MCF 10A (cell line): ENCODE results near the gene PNPO. TPM values are rescaled to one million over a fixed set of nuclear protein-coding genes. Genes with fewer than 3 reads are reported as not detected.

Experiments used
- BruUV-seq: library from RNA; stranded (reverse); fragments of 400-500 nt; replicated peaks from 2 replicates; lab custom pipeline; 2021; lab: Mats Ljungman, UMichigan
- CTCF ChIA-PET: fragments of 300-600 bp; sonication (Branson Sonifier 250); formaldehyde crosslinking; extraction: SDS; loops from one replicate; lab custom pipeline; 2021; ENCODE audit warnings: antibody characterized with exemption, inconsistent platforms; lab: Yijun Ruan, JAX
- POLR2A ChIA-PET: fragments of 300-600, 350-650 bp; sonication (Branson Sonifier 250); formaldehyde crosslinking; extraction: SDS; loops from one replicate; lab custom pipeline; 2020; ENCODE audit warnings: antibody characterized with exemption, inconsistent platforms; lab: Yijun Ruan, JAX
- DNase-seq: peaks from one replicate; pipeline ENCODE4 v3.0.0-alpha.2; 2018; ENCODE audit not compliant: unreplicated experiment
- H3K27ac Mint-ChIP-seq: one replicate; pipeline ENCODE4 v1.8.0; 2022; ENCODE audit warnings: mild to moderate bottlenecking, low read depth, mixed read lengths; ENCODE audit not compliant: unreplicated experiment
- H3K27me3 Mint-ChIP-seq: one replicate; pipeline ENCODE4 v1.8.0; 2022; ENCODE audit warnings: mixed read lengths; ENCODE audit not compliant: insufficient read depth, unreplicated experiment
- H3K36me3 Mint-ChIP-seq: one replicate; pipeline ENCODE4 v1.8.0; 2022; ENCODE audit warnings: mild to moderate bottlenecking, moderate library complexity, mixed read lengths; ENCODE audit not compliant: insufficient read depth, unreplicated experiment
- H3K4me1 Mint-ChIP-seq: one replicate; pipeline ENCODE4 v1.8.0; 2022; ENCODE audit warnings: mixed read lengths; ENCODE audit not compliant: insufficient read depth, unreplicated experiment
- H3K4me3 Mint-ChIP-seq: one replicate; pipeline ENCODE4 v1.8.0; 2022; ENCODE audit warnings: mild to moderate bottlenecking, moderate library complexity, mixed read lengths; ENCODE audit not compliant: unreplicated experiment
- H3K9me3 Mint-ChIP-seq: one replicate; pipeline ENCODE4 v1.8.0; 2022; ENCODE audit warnings: mixed read lengths; ENCODE audit not compliant: unreplicated experiment
- CTCF ChIP-seq: fragments of 200-600 bp; IDR thresholded peaks from one replicate; pipeline ENCODE4 v1.8.0; 2022; ENCODE audit warnings: antibody characterized with exemption, mild to moderate bottlenecking; ENCODE audit not compliant: unreplicated experiment
- intact Hi-C: fragments of 100-400 bp; cut with micrococcal nuclease; formaldehyde crosslinking; loops from 2 replicates; pipeline ENCODE4 v1.14.1; 2022
- total RNA-seq: library from RNA; stranded (reverse); gene quantifications from 2 replicates; pipeline ENCODE4 v1.2.3, GENCODE V29; 2022

Gene PNPO
- total RNA-seq, 1 experiment from 2014 or later: 58.4 TPM

- H3K27me3 Mint-ChIP-seq: no peaks in the 10 kb centered on the region
- peaks cover 5% of the 10 kb centered on the region for H3K9me3 Mint-ChIP-seq
- no peak overlapping the region for H3K27ac Mint-ChIP-seq
- POLR2A ChIA-PET: no interaction called here
- CTCF ChIA-PET: interaction anchor here (8.3 kb wide), 1 partner anchor 14 kb away, joined by 73 read pairs; no protein-coding TSS in a partner anchor
- no peak for TF ChIP-seq CTCF
- no peak overlapping the region for H3K4me3 Mint-ChIP-seq
- intact Hi-C loops: no loop called here
- H3K4me1 Mint-ChIP-seq: peaks cover 22% of the 10 kb centered on the region
- peaks cover 4% of the 10 kb centered on the region for H3K36me3 Mint-ChIP-seq
- no peak for DNase-seq
- no TSS peak for BruUV-seq
Observed at GRCh38 chr17:47962901-47963300, 21.5 kb downstream of the PNPO start.

GRCh38 chr17:47964856-47965255 is 23.5 kb downstream of the PNPO start:
- H3K4me1 Mint-ChIP-seq: peaks cover 22% of the 10 kb centered on the region
- BruUV-seq: no TSS peak
- H3K27ac Mint-ChIP-seq: peak overlapping the region; percentile 90
- no peaks in the 10 kb centered on the region for H3K27me3 Mint-ChIP-seq
- H3K9me3 Mint-ChIP-seq: peaks cover 5% of the 10 kb centered on the region
- TF ChIP-seq CTCF: no peak
- peaks cover 4% of the 10 kb centered on the region for H3K36me3 Mint-ChIP-seq
- POLR2A ChIA-PET: interaction anchor here (9.4 kb wide), 1 partner anchor 12 kb away, joined by 256 read pairs; the partner anchor contains the start of gene PRR15L
- intact Hi-C loops: no loop called here
- no peak for DNase-seq
- CTCF ChIA-PET: interaction anchor here (11.2 kb wide), 1 partner anchor 14 kb away, joined by 336 read pairs; the partner anchor contains the start of gene PRR15L
- no peak overlapping the region for H3K4me3 Mint-ChIP-seq

GRCh38 chr17:47966079-47966519 is 24.7 kb downstream of the PNPO start:
- intact Hi-C loops: no loop called here
- no TSS peak for BruUV-seq
- no peaks in the 10 kb centered on the region for H3K27me3 Mint-ChIP-seq
- peaks cover 31% of the 10 kb centered on the region for H3K4me1 Mint-ChIP-seq
- CTCF ChIA-PET: interaction anchor here (0.6 to 11.2 kb wide), 2 partner anchors 15 to 869 kb away, joined by 3 to 336 read pairs; partner anchors contain the start of gene PRR15L
- peaks cover 9% of the 10 kb centered on the region for H3K36me3 Mint-ChIP-seq
- POLR2A ChIA-PET: interaction anchor here (0.6 to 9.4 kb wide), 4 partner anchors 13 to 125 kb away, joined by 5 to 256 read pairs (median 12); partner anchors contain the start of genes PNPO, PRR15L and SCRN2
- H3K9me3 Mint-ChIP-seq: peaks cover 5% of the 10 kb centered on the region
- peak overlapping the region; percentile 5 for H3K4me3 Mint-ChIP-seq
- H3K27ac Mint-ChIP-seq: peak overlapping the region; percentile 90
- peak; percentile 44 for DNase-seq
- no peak for TF ChIP-seq CTCF

GRCh38 chr17:47967607-47968252 is 26.4 kb downstream of the PNPO start:
- peaks cover 10% of the 10 kb centered on the region for H3K36me3 Mint-ChIP-seq
- DNase-seq: peak; percentile 80
- H3K27me3 Mint-ChIP-seq: no peaks in the 10 kb centered on the region
- peaks cover 31% of the 10 kb centered on the region for H3K4me1 Mint-ChIP-seq
- H3K4me3 Mint-ChIP-seq: no peak overlapping the region
- POLR2A ChIA-PET: interaction anchor here (0.6 to 9.4 kb wide), 6 partner anchors 14 to 84 kb away, joined by 3 to 256 read pairs (median 6); partner anchors contain the start of genes PNPO, PRR15L and SP2
- CTCF ChIA-PET: interaction anchor here (0.6 to 11.2 kb wide), 6 partner anchors 17 to 235 kb away, joined by 3 to 336 read pairs (median 4); partner anchors contain the start of gene PRR15L
- TF ChIP-seq CTCF: no peak
- H3K27ac Mint-ChIP-seq: peak overlapping the region; percentile 90
- no TSS peak for BruUV-seq
- H3K9me3 Mint-ChIP-seq: no peaks in the 10 kb centered on the region
- intact Hi-C loops: no loop called here
